GM12891 (cell line): ENCODE data around the gene UNC5A.

ENCODE experiments used
- PAX5 ChIP-seq: IDR thresholded peaks from 2 replicates; pipeline ENCODE4 v1.6.1; 2011; ENCODE audit warnings: low read length, moderate library complexity, mild to moderate bottlenecking; ENCODE audit not compliant: insufficient read depth, severe bottlenecking
- POLR2A ChIP-seq: IDR thresholded peaks from 2 replicates; pipeline ENCODE4 v1.6.1; 2011; ENCODE audit warnings: low read depth, low read length, control low read depth
- POLR2AphosphoS5 ChIP-seq: IDR thresholded peaks from 2 replicates; pipeline ENCODE4 v1.6.1; 2011; ENCODE audit warnings: low read depth, low read length, control low read depth
- SPI1 ChIP-seq: IDR thresholded peaks from 2 replicates; pipeline ENCODE4 v1.6.1; 2011; ENCODE audit warnings: low read depth, low read length, control low read depth
- TAF1 ChIP-seq: IDR thresholded peaks from 2 replicates; pipeline ENCODE4 v1.6.1; 2011; ENCODE audit warnings: low read depth, low read length, control low read depth

DNA sequence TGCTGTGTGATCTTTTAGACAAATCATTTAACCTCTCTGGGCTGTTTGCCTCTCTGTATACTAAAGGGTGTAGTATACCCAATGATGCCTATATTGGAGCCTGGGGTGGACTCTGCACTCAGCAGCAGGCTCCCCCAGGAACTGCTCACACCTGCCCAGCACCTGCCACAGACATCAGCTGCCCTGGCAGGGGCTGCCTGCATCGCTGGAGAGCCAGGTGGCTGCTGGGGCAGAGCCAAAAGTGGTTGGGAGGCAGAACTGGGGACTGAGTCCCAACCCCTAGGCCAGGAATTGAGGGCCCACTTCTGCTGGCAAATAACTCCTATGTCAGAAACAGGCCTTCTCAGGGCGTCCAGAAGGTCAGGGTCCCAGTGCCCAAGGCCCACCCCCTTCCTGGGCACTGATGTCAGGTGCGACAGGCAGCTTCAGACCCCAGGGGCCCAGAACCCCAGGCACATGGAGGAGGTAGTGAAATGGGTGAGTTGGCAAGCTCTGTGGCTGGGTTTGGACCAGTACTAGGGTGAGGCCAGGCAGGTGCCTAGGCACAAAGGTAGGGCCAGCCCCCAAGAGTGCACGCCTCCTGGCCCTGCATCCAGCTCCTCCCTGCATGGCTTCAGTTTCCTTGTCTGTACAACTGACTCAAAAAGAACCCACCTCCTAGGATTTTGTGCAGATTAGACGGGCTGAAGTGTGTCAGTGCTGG lies 5.8 kb downstream of the UNC5A start:
- TF ChIP-seq POLR2A (no peak), TAF1 (no peak), PAX5 (no peak), POLR2AphosphoS5 (no peak), SPI1 (no peak)
